ENCODE data around the gene ZNF638.

Gene ZNF638

DNA sequence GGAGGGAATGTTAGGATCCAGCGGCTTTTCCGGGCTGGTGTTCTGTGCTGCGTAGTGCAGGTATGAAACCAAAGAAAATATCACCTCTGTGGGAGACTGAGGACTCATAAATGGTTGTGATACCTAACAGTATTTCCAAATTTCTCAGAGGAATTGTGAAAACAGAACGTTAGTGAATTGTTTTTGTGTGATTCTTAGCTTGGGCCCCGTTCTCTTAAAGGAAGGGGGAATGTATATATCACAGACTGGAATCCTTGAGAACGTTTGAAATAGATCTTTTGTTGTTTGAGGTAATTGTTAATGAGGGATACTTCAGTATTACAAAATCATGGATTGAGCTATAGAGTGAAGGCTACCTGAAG lies 834 bp downstream of the ZNF638 start:
- no peak for DNase-seq (ENCODE audit: low read depth in 1 of 2, low spot score in 1 of 2)

DNA sequence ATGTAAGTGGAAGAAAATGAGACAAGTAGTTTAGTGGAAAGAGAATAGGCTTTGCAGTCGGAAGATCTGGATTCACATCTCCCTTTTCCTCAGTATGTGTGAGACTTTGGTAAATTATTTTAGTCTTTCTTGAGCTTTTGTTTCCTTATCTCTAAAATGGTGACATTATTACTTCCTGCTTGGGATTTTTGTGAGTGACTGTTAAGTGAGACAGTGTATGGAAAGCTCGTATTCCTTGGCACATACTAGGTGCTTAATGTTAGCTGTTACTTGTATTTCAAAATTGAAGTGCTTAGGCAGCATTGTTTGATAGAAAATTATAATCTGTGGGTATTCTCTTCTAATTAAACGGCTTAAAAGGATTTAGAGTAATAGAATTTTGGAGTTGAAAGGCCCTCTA lies 2.0 kb downstream of the ZNF638 start:
- DNase-seq (ENCODE audit: low read depth in 1 of 2, low spot score in 1 of 2) = no peak

DNA sequence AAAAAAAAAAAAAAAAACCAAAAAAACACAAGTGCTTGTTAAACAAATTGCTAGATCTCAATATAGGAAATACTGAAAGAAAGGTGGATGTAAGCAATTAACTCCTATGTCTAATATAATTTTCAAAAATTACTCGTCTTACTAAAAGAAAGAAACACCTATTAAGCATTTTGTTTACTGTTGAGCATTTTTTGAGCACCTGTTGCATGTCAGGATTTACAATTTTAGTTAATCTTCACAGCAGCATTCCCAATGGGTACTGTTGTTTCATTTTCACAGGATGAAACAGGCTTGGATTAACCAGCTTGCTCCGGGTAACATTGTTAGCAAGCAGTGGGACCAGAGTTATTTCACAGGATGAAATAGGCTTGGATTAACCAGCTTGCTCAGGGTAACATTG lies 4.8 kb downstream of the ZNF638 start:
- DNase-seq (ENCODE audit: low read depth in 1 of 2, low spot score in 1 of 2) = no peak

DNA sequence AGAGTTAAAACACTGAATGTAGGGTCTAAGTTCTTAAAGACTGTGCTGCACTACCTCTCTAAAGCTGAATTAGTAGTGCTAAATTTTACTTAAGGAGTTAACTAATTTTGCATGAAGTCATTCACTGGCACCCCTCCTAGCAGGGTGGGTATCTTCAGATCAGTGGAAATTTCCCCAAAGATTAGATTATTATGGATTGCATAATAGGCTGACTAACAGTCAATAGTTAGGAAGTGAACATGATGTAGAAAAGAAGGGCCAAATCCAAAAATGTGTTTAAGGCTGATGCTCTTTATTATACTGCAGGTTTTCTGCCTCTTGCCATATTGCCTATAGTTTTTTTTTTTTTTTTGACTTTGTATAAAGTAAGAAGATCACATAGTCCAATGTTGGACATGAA lies 5.2 kb downstream of the ZNF638 start:
- DNase-seq (ENCODE audit: low read depth in 1 of 2, low spot score in 1 of 2) = no peak

DNA sequence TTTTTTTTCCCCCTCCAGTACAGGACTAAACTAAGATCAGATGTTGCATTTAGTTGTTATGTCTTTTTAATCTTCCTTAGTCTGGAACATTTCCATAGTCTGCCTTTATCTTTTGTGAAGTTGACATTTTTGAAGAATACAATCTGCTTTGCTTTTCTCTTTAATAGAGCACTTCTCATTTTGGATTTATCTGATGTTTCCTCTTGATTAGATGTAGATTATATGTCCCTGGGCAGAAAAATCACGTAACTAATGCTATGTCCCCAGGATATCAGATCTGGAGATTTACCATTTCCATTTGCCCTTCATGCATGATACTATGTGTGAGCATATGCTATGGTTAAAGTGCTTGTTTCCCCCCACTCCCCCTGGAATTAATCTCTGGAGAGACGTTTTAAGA lies 6.2 kb downstream of the ZNF638 start:
- no peak for DNase-seq (ENCODE audit: low read depth in 1 of 2, low spot score in 1 of 2)

DNA sequence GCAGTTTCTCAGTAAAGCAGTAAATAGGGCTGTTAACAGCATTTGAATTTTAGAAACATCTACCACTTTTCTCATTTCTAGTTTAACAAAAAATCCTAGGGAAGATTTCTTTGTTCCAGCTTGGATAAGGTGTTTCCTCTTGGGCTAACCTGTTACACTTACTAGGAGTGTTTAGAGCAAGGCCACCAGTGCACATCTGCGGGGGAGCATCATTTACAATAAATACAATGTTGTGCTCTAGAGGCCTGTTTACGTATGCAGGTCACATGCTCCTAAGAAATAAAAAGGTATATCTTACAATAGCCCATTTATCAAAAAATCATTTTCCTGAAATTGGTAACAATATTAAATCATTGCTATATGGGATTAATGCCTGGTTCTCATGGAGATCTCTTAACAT lies 8.1 kb downstream of the ZNF638 start:
- no peak for DNase-seq (ENCODE audit: low read depth in 1 of 2, low spot score in 1 of 2)

DNA sequence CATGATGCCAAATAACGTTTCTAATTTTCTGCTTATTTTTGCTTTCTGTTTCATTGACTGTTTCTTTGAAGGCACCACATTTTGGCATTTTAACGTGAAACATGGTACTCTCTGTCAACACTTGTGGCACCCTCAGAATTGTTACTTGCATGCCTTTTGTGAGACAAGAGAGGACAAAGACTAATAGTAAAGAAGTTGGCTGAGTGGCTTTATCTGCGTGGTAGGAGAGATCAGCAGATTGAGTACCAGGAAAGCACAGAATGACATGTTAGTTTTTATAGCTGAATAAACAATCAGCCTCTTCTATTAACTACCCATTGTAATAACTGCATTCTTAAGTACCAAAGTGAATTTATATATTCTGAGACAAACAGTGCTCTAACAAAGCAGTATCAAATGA lies 8.6 kb downstream of the ZNF638 start:
- no peak for DNase-seq (ENCODE audit: low read depth in 1 of 2, low spot score in 1 of 2)

DNA sequence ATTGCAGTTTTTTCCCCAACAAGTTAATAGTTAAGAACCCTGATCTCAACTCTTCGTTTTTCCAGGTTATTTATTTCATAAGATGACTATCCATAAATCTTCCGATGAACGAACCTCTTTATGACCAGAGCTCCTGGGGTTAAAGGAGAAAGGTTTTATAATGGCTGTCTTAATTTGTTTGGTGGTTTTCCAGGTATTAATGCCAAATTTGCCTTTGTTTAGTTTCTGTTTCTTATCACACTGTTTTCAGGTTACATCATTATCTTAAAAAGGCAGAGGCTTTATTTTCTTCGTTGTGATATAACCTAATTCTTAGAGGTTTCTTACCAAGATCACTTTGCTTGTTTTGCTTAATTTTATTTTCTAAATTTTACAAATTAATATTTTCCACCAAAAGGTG lies 10.1 kb downstream of the ZNF638 start:
- no peak for DNase-seq (ENCODE audit: low read depth in 1 of 2, low spot score in 1 of 2)

DNA sequence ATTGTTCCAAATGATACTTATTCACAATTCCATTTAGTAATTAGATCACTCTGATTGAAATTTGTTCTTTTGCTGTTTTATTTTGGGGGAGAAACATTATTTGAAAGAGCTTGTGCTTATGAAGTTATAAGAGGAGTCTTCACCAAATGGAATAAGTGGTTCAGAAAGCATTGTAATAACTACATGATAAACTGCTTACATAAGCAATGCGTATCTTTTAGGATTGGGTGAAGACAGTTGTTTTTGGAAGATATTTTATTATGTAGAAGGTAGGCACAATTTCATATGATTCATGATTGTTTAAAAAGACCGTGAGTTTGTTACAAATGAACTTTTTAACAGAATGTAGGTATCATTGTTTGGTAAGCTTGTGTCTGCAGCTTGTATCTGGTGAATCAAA lies 14.5 kb downstream of the ZNF638 start:
- DNase-seq (ENCODE audit: low read depth in 1 of 2, low spot score in 1 of 2) = no peak

DNA sequence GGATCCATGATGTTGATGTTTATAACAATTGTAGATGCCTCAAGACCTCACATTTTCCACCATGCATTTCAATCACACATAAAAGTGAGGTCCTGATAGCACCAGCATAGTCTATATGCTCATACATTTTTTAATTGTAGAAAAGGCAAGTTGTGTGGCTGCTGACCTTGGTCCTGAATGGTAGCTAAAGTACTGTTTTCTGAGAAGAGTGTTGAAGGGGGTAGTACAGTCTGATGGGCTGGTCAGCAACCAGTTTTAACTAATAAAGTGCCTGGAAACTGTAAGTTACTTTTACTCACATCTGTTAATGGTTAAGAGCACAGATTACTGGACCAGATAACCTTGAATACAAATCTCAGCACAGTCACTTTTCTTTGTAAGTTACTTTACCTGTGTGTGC lies 15.9 kb downstream of the ZNF638 start:
- no peak for DNase-seq (ENCODE audit: low read depth in 1 of 2, low spot score in 1 of 2)

DNA sequence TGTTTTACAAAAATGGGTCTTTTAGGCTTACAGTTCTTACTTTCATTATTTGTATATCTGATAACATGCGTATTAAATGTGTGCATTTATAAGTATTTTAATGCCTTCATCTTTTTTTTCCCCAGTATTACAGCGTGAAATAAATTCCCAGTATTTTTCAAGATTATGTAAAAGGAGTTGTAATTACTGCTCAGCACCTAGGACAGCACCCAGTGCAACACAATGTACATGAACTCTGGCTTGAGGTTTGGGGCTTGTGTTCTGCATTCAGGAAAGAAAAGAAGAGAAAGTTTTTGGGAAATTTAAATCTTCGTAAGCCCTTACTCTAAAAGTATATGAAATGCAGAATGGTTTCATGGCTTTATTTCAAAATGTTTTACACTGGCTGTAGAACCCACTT lies 16.7 kb downstream of the ZNF638 start:
- DNase-seq (ENCODE audit: low read depth in 1 of 2, low spot score in 1 of 2) = no peak

DNA sequence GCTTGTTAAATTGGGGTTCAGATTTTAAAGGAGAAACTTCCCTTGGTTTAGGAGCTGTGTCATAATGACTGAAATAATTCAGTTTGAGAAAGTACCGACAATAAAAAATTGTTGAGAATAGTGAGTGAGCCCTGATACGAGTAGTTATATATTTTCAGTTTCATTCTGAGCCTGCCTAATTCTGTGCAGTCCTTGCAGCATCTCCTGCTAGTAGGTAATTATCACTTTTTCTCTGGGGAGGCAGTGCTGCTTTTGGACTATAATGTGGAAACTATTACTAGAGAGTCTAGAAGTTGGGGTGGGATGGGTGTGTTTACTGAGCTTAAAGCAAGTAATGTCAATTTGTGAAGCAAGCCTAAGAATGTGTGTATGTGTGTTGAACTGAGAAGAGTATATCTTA lies 21.7 kb downstream of the ZNF638 start:
- DNase-seq (ENCODE audit: low read depth in 1 of 2, low spot score in 1 of 2) = no peak

DNA sequence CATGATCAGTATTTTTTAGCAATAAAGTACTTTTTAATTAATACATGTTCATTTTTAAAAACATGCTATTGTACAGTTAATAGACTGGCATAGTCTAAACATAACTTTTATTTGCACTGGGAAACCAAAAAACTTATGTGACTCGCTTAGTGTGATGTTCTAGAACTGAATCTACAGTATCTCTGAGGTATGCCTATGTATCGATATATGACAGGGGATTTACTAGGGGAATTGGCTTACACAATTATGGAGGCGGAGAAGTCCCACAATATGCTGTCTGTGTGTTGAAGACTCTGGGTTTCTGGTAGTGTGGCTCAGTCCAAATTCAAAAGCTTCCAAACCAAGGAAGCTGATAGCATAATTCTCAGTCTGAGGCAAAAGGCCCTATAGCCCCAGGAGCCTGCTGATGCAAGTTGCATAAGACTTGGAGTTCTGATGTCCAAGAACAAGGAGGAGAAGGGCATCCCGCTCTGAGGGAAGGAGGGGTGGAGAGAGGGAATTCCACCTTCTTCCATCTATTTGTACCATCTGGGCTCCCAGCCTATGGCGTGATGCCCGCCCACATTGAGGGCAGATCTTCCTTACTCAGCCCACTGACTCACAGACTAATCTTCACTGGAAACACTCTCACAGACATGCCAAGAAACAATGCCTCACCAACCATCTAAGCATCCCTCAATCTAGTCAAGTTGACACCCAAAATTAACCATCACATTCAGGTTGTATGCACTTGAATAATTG lies 27.5 kb downstream of the ZNF638 start:
- DNase-seq (ENCODE audit: low read depth in 1 of 2, low spot score in 1 of 2) = no peak

DNA sequence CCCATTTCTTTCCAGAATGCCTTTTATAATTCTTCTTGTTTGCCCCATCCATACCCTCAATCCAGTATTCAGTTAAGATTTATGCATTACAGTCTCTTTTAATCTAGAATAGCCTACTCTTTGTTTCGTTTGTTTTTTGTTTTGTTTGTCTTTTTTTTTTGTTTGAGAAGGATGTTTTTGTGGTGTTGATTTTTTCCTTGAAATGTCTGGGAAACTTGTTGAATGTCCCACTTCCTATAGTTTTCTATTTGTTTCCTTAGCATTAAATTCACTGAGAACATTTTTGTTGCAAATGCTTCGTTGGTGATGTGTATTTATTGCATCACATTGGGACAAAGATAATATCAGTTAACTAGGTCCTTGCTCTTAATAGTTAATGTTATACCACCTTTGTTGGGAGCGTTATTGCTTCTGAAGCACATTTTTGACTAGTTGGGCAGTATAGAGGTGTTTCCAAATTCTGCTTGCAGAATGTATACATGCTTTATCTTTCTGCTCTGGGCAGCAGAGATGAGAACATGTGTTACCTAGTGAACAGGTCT lies 28.9 kb downstream of the ZNF638 start:
- no peak for DNase-seq (ENCODE audit: low read depth in 1 of 2, low spot score in 1 of 2)

DNA sequence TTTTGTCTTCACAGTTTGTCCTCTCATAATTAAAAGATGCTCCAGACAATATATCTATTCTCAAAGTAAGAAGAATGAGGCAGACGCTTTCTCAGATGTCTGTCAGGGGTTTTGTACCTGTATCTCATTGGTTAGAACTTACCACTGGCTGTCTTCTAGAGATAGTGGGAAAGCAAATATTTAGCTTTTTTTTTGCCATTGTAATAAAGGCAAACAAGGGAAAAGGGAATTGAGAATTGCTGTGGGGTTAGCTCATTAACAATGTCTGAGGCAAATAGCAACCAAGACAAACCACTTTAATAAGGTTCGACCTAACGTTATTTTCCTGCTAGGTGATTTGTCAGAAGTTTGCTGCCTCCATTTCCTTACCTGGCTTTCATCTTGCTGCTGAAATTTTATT lies 30.0 kb downstream of the ZNF638 start:
- DNase-seq (ENCODE audit: low read depth in 1 of 2, low spot score in 1 of 2) = no peak

DNA sequence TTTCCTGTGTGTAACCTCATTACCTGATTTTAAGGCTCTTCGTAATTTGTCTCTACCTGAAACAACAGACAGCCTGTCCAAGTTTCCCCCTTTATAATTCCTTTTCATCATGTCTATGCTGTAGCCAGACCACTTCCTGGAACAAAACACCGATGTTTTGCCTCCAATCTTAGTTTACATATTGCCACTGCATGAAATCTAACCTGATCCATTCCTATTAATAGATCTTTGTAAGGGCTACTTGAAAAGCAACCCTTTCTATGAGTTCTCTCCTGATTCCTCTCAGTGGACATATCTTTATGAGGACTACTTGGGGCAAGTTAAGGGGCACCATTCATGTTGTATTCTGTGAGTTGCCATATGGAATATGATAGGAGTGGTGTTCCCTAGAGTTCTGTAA lies 30.9 kb downstream of the ZNF638 start:
- DNase-seq (ENCODE audit: low read depth in 1 of 2, low spot score in 1 of 2) = no peak

DNA sequence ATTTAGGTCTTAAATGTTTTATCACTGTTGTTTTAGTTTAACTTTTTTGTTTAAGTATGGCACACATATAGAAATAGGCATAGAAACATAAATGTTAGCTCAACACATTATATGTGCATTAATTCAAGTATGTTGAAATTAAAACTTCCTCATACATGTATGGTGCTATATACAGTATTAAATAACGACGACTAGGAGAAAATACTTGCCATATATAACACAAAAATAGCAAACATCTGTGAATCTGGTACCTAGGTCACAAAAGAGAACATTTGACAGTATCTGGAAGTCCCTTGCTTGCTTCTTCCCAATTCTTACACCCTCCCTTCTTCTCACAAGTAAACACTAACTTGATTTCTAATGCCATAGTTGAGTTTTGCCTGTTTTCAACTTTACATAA lies 38.4 kb downstream of the ZNF638 start:
- no peak for DNase-seq (ENCODE audit: low read depth in 1 of 2, low spot score in 1 of 2)

DNA sequence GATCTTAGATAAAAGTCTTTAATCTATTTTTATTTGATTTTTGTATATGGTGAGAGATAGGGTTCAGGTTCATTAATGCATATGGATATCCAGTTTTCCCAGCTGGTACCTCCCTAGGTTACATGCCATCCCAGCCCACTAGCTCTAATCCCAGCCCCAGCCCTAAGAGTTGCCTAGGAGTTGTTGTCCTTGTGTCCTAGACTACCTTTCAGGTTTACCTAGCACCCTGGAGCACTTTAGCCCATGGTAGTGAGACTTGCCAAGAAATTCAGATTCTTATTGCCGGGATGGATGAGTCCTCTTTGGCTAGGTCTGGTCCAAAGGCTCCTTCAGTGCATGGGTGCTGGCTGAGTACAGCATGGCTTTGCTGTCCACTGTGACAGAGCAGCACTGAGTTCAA lies 40.5 kb downstream of the ZNF638 start:
- DNase-seq (ENCODE audit: low read depth in 1 of 2, low spot score in 1 of 2) = no peak

DNA sequence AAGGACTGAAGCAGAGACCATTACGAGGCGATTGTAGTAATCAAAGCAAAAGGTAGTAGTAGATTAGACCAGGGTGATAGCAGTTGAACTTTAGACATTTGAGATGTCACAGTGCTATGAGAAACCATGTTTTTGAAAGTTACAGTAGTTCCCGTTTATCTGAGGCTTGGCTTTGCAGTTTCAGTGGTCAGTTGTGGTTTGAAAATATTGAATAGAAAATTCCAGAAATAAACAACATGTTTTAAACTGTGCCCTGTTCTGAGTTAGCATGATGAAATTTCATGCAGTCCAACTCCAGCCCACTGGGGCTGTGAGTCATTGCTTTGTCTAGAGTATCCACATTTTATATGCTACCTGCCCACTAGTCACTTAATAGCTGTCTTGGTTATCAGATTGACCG lies 47.5 kb downstream of the ZNF638 start:
- DNase-seq (ENCODE audit: low read depth in 1 of 2, low spot score in 1 of 2) = no peak

DNA sequence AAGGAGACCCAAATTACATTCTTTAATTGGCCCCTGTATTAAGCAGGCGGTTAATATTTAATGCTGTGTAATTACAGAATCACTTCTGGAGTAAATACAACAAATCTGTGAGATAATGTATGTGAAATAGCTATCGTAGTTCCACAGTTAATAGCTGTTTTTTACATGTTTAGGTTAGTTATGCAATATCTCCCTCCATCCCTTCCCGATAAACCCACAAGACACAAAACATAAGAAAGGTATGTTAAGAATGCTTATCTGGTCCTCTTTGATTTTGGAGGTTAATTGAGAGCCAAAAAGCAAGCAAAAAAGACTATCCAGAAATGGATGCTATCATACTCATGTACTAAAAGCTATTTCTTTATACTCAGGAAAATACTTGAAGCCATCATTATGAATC lies 49.1 kb downstream of the ZNF638 start:
- no peak for DNase-seq (ENCODE audit: low read depth in 1 of 2, low spot score in 1 of 2)

DNA sequence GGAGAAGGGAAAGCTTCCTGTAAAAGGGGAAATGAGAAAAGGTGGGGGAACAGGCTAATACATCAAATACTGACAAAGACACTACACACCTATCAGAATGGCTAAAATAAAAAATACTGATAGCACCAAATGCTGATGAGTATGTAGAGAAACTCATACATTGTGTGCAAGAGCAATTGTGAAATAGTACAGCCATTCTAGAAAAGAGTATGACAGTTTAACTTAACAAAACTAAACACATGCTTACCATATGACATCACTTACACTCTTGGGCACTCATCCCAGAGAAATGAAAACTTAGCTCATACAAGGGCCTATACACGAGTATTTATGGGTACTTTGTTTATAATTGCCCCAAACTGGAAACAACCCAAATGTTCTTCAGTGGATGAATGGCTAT lies 53.4 kb downstream of the ZNF638 start:
- no peak for DNase-seq (ENCODE audit: low read depth in 1 of 2, low spot score in 1 of 2)

DNA sequence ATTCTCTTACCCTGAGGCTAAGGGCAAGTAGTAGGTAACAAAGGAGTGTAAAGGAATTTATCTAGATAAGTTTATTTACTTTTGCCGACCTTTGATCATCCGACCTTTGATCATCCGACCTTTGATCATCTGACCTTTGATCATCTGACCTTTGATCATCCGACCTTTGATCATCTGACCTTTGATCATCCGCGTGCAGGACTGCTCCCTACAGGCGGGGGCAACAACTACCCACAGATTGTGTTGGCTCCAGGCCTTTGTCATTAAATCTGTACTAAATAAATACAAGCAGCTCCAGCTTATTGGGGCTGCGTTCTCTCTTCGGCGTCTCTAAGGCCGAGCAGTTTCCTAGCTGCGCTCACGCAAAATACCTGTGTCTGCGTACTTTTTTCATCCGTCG lies 56.6 kb downstream of the ZNF638 start:
- DNase-seq (ENCODE audit: low read depth in 1 of 2, low spot score in 1 of 2) = no peak

DNA sequence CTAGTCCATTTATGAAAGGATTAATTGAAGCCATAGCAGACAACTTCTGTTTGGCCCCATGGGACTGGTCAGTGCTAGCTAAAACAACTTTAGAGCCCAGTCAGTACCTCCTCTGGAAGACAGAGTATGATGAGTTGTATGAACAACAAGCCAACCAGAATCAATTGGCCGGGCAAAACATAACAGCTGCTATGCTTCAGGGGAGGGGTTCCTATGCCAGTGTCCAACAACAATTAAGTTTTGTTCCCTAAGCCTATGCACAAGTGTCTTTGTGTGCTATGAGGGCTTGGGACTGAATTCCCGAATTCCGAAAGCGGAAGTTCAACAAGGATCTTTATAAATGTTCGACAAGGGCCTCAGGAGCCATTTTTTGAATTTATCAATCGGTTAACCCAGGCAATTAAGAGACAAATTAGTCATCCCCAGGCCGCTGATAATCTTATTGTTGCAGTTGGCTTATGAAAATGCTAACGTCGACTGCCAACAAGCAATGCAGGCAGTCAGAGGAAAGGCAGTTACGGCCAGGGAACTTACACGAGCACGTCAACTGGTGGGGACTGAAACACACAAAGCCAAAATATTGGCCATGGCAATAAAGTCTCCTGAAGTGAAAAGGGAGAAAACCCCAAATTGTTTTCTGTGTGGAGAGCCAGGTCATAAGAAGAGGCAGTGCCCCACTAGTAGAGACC lies 57.9 kb downstream of the ZNF638 start:
- no peak for DNase-seq (ENCODE audit: low read depth in 1 of 2, low spot score in 1 of 2)

Measured in activated CD4-positive, alpha-beta T cell treated with anti-CD3 and anti-CD28 coated beads, Interleukin-2, amount 50 U/mL, for 24 hours (primary cell).